NCI-H2196 treated with DMSO at 0.1 percent for 48 hours (cell line): ENCODE data around the gene NOTCH2.
"Not testable (repeated sequence)": the region's sequence is repeated elsewhere in the genome, so short reads cannot be mapped to it uniquely, and the experiment has no call there.

Experiments
- DNase-seq: peaks from one replicate; lab custom pipeline; 2025; ENCODE audit not compliant: unreplicated experiment; lab: John Stamatoyannopoulos, UW

NOTCH2 gene

DNA sequence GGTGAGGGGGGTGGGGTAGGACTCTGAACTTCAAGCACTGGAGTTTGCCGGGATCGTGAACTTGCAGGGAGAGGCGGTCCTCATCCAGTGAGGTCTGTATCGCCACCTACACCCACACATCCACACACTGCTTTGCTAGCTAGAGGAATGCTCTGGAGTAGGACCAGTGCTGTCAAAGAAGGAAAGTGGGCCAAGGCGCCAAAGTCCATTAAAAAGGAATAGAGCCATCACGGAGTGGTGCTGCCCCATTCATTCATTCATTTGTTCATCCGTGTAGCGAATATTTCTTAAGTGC, 405 bp upstream of the NOTCH2 start:
- not testable (repeated sequence) for DNase-seq

DNA sequence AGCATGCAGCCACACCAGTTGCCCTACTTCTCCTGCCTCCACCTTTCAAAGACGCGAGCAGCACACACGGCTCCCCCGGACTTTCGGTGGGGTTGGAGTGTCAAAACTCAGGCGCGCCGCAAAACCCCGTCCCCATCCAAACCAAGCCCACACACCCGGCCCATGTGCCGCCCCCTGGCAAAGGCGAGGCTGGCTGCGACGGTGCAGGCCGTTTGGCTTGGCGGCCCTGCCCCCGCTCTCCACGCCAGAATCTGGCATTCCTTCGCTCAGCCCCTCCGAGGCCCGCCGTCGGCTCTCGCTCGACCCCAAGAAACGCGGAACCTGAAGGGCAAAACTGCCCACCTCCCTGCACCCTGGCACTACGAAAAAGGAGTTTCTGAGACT, 787 bp downstream of the NOTCH2 start:
- not testable (repeated sequence) for DNase-seq

DNA sequence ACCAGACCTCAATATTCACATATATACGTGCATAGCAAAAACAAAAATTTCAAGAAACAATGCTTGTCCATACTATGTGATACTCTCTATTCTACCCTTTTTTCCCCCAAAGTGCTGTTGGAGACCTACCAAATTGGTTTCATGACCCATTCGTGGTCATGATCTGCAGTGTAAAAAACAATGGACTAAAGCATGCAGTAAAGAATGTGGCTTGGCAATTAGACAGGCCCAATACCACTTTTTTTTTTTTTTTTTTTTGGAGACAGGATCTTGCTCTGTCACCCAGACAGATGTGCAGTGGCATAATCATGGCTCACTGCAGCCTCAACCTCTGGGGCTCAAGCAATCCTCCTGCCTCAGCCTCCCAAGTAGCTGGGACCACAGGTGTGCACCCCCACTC, 21.3 kb downstream of the NOTCH2 start:
- not testable (repeated sequence) for DNase-seq

DNA sequence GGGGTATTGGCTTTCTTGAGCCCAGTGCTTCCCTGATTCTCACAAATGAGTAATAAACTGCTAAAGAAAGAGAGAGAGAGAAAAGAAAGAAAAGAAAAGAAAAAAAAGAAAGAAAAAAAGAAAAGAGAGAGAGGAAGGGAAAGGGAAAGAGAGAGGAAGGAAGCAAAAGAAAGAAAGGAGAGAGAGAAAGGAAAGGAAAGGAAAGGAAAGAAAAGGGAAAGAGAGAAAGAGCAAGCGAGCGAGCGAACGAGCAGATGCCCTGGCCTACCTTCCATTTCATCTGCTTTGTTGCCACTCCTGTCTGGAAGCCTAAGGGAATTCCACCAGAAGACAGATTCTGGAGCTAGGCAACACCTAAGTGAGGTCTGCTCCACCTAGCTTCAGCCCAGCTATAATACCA, 27.7 kb downstream of the NOTCH2 start:
- not testable (repeated sequence) for DNase-seq

DNA sequence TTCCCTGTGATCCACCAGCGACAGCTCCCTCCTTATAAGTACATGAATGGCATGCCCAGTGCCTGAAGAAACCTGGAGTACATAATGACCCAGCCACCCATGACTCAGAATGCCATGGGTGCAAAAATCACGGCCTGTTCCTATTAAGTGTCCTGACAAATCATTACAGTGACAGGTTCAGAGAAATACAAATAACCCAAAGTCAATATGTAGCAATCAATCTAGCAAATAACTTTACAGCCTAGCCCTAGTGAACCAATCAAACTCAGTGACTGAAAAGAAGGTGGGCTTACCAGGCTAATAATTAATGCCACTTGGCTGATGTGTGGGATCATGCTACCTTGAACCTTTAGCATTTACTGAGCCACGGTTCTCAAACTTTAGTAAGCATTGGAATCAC, 37.2 kb downstream of the NOTCH2 start:
- DNase-seq = not testable (repeated sequence)

DNA sequence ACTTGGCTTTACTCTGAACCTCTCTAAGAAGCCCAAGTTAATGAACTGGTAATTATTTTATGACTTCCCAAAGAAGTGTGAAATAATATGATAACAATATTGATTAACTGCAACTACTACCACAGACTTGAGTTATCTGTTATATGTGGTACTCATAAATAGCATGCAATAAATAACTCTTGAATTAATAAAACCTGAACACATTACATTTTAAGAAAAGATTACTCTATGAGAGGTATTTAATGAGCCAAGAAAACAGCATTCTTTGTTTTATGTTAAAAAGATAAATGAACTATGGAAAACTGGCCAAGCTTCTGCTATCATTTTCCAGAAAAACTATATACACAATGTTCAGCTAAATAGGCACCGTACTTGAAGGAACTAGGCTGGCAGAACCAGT, 45.7 kb downstream of the NOTCH2 start:
- not testable (repeated sequence) for DNase-seq

DNA sequence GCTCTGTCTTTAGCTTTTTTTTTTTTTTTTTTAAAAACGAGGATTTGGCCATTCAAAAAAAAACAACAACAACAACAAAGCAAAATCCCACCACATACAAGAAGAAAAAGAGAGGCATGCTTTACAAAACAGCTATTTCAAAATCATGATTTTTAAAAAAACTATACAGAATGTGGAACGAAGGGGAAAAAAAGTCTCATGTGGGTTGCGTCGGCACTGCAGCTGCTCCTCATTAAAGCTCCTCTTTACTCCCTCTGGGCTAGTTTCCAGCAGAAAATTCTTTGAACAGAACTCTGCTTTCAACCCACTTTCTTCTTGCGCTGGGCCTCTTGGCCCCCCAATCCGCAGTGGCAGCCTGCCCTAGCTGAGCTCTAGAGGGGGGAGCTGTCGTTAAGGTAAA, 54.5 kb downstream of the NOTCH2 start:
- DNase-seq = not testable (repeated sequence)

DNA sequence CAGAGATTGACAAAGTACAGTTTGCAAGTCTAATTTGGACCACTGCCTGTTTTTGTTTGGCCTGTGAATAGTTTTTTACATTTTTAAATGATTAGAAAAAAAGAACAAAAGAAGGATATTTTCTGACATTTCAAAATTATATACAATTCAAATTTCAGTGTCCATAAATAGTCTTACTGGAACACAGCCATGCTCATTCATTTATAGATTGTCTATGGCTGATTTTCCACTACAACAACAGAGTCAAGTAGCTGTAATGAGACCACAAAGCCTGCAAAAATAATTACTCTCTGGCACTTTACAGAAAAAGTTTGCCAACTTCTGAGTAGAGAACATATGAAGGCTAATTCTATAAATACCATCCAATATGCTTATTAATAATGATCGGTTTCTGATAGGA, 61.1 kb downstream of the NOTCH2 start:
- DNase-seq = not testable (repeated sequence)

DNA sequence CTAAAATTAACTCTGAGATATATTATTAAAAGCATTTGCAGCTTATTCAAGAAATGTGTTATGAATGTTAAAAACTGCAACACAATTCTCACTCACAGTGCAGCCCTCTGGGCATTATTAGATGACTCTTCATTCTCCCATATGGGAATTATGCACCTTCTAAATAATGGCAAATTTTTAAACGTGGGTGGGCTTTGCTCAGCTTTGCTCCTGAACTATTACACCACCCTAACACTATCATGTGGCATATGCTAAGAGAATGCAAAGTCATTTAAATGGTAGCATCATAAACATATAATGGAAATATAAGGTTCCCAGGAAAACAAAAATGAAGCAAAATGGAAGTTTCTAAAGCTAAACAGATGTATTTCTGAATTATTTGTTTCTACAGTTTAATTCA, 61.6 kb downstream of the NOTCH2 start:
- DNase-seq = not testable (repeated sequence)

DNA sequence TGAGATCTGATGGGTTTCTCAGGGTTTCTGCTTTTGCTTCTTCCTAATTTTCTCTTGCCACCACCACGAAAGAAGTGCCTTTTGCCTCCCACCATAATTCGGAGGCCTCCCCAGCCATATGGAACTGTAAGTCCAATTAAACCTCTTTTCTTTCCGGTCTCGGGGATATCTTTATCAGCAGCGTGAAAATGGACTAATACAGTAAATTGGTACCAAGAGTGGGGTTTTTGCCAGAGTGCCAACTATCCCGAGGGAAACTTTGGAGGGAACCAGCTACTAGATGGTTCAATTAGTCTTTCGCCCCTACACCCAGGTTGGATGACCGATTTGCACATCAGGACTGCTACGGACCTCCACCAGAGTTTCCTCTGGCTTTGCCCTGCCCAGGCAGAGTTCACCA, 68.4 kb downstream of the NOTCH2 start:
- not testable (repeated sequence) for DNase-seq

DNA sequence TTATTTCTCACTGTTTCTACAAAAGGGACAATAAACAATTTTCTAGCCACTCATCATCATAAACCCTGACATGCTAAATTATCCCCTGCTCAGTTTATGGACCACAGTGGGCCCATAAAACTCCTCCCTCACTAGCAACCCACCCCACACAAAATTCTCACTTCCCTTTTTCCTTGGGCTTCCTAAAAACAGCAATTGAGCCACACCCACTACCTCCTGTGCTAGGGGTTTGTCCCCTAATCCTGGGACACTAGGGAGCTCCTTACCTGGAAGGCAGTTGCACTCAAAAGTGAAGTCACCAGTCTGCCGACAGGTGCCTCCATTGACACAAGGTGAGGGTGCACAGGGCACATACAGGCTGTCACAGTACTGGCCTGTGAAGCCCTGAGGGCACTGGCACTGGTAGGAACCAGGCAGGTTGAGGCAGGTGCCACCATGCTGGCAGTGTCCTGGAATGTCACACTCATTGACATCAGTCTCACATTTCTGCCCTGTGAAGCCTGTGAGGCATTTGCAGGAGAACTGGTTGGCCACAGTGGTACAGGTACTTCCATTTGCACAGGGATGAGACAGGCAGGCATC, 72.6 kb downstream of the NOTCH2 start:
- not testable (repeated sequence) for DNase-seq

DNA sequence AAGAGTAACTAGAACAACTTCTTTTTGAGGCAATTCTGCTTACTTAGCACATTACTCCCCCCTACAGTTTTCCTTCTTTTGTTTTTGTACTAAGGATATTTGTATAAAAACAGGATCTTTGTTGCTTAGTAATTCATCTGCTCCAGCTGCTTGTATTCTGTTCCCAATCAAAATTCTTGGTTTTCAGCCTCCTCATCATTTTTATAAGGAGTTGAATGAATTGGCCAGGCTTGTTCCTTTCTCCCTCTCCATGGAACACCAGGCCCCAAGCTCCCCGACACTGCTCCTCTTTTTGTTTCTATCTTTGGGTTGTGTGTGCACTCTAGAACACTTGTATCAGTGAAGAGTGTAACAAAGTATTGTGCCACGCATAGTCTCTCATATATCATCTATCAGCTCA, 73.5 kb downstream of the NOTCH2 start:
- not testable (repeated sequence) for DNase-seq

DNA sequence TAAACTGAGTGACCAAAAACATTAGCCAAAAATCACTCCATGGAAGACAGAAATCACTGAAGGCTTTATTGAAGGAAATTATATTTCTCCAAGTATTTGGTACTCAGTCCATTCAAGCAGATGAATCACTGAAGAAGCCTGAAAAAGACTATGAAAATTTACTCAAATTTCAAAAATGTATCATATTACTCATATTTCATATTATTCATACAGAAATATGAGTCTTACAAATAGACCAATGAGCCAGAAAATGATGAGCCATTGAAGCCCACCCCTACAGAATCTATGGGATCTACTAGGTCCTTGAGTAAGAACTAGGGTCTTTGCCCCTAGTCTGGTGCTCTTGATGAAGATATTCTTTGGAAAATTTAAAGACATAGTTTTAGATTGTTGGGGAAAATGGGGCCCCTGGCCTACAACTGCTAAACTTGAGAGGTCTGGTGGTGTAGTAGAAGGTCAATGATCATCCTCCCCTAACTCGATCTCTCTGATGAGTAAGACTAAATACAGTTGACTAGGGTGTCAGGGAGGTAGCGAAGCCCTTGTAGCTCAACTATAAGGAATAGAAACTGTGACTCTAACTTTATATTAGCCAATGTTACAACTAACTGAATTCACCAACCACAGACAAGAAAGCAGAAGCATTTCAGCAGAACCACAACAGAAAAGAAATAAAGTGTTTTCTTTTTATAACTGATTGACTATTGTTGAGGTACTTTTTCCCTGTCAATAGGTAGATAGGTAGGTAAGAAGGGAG, 81.0 kb downstream of the NOTCH2 start:
- no peak for DNase-seq

DNA sequence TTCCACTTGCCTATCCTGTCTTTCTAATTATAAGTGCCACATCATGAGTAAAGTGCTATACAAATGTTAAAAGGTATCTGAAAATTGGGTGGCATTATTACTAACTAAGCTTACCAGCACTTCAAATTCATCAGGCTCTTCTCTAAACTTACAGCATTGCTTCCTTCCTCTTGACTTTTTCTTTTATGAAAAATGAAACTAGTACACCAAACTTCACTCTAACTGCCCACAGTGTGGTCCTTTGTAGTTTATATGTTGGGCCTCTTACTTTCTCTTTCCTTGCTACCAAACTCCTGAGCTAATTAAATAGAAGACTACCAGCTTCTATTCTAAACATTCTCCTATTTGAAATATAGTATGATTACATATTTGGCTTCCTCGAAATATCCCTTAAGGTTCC, 81.8 kb downstream of the NOTCH2 start:
- DNase-seq = no peak

DNA sequence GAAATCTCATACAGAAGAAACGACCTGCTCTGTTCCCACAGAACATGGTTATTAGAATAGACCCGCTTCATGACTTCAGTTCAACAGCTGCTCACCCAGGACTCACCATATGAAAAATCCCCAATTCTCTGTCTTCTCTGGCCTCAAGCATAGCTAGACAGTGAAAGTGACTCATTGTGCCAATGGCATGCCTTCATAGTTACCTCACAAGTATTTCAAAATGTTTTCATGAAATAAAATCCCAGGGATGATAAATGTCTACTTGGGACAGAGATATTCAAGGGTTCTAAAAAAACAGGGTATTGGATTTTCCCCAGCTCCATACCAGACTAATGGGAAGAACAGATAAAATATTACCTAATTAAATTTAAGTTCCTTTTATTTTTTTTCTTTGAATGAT, 82.3 kb downstream of the NOTCH2 start:
- no peak for DNase-seq

DNA sequence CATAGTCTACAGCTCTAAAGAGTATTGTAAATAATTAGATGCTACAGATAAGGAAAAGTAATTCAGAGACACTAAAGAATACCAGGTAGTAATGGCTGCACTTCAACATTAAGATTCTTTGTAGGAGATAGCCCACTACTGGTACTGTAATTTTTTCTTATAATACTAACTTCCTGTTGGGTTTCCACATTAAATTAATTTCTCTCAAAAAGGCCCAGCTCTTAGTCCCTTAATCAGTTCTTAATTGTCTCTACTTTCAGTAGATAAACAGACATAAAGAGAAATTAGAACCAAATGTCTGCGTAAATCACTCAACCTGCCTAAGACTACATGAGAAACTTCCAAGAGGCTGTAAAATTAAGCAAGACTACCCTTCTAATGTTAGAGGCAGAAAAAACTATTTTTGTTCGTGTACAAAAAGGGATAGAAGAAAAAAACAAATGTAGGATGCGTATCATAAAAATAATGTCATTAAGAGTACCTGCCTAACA, 83.4 kb downstream of the NOTCH2 start:
- DNase-seq = no peak

DNA sequence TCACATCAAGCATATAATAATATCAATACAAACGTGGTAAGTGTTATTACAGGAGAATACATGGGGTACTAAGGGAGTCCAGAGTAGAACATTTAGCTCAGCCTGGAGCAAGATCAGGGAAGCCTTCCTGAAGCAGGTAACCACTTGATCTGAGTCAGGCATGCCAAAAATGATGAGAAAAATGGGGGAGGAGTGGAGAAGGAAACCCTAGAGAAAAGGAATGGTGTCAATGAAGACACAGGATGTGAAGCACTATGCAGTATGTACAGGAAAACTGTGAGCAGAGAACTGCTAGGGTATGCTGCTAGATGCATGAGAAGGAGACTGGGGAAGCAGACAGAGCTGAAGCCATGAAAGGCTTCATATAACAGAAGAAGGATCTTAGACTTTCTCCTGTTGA, 84.7 kb downstream of the NOTCH2 start:
- DNase-seq = no peak

DNA sequence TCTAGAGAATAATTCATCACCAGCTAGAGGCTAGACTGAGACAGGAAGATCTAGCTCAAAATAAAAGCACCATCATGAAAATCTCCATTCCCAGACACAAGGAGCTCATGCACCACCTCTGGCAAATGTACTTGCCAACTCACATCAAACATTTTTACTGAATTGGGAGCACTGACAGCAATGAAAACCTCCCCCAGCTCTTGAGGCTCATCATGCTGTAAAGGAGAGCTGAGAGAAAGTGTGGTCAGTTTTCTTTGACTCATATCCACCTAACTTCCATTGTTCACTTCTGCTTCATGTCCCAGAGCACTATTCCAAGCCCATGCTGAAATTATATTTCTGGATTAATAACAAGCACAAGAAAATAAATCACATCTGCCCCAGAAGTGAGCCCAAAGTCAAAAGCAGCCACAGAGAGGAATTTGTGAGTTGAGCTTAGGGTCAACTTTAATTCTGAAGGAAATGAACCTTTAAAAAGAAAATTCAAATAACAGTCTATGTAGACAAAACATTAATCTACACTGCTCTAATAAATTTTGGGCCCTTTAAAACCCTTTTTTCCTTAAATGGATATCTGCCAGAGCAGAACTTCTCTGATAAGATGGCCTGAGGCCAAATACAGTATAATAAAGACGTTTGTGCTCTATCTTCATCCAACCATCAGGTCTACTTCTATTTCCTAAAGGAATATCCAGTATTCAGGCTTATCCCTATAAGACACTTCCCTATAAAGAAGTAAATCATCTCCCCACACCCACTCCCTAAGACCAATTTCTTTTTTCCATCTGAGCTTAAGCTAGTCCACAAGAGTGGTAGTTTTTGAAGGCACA, 87.3 kb downstream of the NOTCH2 start:
- DNase-seq = no peak

DNA sequence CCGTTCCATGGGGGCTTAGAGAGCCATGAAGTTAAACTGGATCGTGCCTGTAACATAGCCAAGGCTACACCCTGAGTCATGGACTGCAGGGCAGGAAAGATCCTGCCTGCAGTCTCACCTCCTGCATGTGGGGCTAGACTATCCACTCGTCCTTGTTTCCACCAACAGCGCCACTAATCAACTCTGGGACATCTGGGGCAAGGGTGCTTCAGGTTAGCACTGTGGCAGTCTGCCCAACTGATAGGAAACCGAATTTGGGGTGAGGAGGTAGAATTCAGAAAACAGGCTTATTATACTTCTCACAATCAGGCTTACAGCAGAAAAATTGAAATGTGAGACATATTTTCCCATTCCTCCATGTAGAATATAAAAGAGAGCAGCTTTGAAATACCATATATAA, 88.0 kb downstream of the NOTCH2 start:
- no peak for DNase-seq

DNA sequence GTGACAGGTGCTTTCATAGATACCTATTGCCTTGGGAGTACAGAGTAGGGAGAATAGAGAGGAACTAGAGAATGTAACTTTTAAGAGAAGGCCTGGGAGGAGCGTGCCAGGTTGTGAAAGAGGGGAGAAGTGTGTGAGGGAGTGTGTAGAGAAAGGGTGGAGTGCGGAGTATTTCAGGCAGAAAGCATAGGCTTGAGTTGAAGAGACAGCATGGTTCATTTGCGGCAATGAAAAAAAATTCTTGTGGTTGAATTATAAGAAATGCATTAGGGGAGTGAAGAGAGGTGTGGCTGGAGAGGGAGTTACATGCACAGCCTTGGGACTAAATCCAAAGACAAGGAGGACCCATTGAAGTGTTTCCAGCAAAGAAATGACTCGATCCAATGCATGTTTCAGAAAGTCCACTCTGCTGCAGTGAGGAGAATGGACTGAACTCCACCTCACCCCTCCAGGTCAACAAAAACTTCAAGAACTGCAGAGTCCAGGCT, 91.4 kb downstream of the NOTCH2 start:
- no peak for DNase-seq

DNA sequence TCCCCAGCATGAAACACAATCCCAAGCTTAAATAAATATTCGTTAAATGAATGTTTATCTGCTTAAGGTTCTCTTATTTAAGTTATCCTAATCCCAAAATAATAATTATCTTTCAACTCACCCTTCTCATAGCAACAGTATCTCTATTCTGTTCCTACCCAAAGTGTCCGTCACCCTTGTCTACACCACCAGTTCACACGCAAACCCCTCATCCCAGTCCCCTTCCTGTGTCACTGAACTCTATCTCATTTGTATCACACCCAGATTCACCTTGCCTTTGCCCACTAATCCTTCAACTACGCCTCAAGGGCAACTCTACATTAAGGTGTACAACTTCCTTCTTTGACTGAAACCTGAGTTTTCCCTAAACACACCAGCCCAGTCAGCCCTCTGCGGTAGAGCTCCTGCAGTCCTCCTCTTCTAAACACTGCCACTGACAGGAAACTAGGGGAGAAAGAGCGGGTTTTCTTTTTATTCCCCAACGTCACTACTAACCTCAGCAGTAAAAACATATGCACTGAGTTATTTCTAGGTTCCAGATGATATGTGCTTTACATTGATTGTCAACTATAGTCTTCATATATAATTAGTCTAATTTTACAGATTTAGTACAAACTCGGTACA, 92.2 kb downstream of the NOTCH2 start:
- DNase-seq = not testable (repeated sequence)
